Mesothelial cell of epicardium (in vitro differentiated cells): Measurements from ENCODE around the gene IQGAP2. TPM values are rescaled to one million over a fixed set of nuclear protein-coding genes. Genes with fewer than 3 reads are reported as not detected.
A peak's percentile ranks its signal among the peaks of the same experiment; 100 is the strongest.

ENCODE experiments used
- DNase-seq, 2 experiments: peaks; one replicate each; pipeline ENCODE4 v3.0.0; 2021; ENCODE audit warnings: low spot score in 2 of 2; ENCODE audit not compliant: unreplicated experiment in 2 of 2
- H3K27ac Mint-ChIP-seq: 2 replicates; pipeline ENCODE4 v1.8.0; 2021; ENCODE audit warnings: mixed read lengths
- H3K27me3 Mint-ChIP-seq: 2 replicates; pipeline ENCODE4 v1.8.0; 2021; ENCODE audit warnings: low read depth, mixed read lengths
- H3K36me3 Mint-ChIP-seq: 2 replicates; pipeline ENCODE4 v1.8.0; 2021; ENCODE audit warnings: mixed read lengths
- H3K4me1 Mint-ChIP-seq: 2 replicates; pipeline ENCODE4 v1.8.0; 2021; ENCODE audit warnings: mixed read lengths
- H3K4me3 Mint-ChIP-seq: 2 replicates; pipeline ENCODE4 v1.8.0; 2021; ENCODE audit warnings: mild to moderate bottlenecking, moderate library complexity, mixed read lengths
- H3K9me3 Mint-ChIP-seq: 2 replicates; pipeline ENCODE4 v1.8.0; 2021; ENCODE audit warnings: mixed read lengths
- CTCF ChIP-seq: fragments of 200-600 bp; sonication (generic); IDR thresholded peaks from one replicate; pipeline ENCODE4 v1.5.0; 2021; ENCODE audit warnings: antibody characterized with exemption; ENCODE audit not compliant: unreplicated experiment
- total RNA-seq: library from RNA; stranded (reverse); gene quantifications from 3 replicates; pipeline ENCODE4 v1.2.1, GENCODE V29; 2021

Gene IQGAP2
- total RNA-seq, 1 donor from 2014 or later: 13.9 TPM

- H3K9me3 Mint-ChIP-seq: peaks cover 3% of the 10 kb centered on the region
- H3K27me3 Mint-ChIP-seq: no peaks in the 10 kb centered on the region
- peaks cover 31% of the 10 kb centered on the region for H3K4me1 Mint-ChIP-seq
- H3K36me3 Mint-ChIP-seq: no peaks in the 10 kb centered on the region
- H3K27ac Mint-ChIP-seq: no peak overlapping the region
- DNase-seq: no peak
- TF ChIP-seq CTCF: no peak
- no peak overlapping the region for H3K4me3 Mint-ChIP-seq
Observed at GRCh38 chr5:76604838-76605237, 201.8 kb downstream of the IQGAP2 start.

- TF ChIP-seq CTCF: no peak
- H3K4me3 Mint-ChIP-seq: no peak overlapping the region
- DNase-seq: no peak
- H3K27me3 Mint-ChIP-seq: no peaks in the 10 kb centered on the region
- peaks cover 3% of the 10 kb centered on the region for H3K9me3 Mint-ChIP-seq
- H3K4me1 Mint-ChIP-seq: peaks cover 31% of the 10 kb centered on the region
- H3K36me3 Mint-ChIP-seq: peaks cover 3% of the 10 kb centered on the region
- peak overlapping the region; percentile 67 for H3K27ac Mint-ChIP-seq
Observed at GRCh38 chr5:76606701-76607100, 203.6 kb downstream of the IQGAP2 start.

GRCh38 chr5:76607353-76607871 is 204.3 kb downstream of the IQGAP2 start:
- DNase-seq: no peak

GRCh38 chr5:76608833-76609232 is 205.7 kb downstream of the IQGAP2 start:
- no peaks in the 10 kb centered on the region for H3K27me3 Mint-ChIP-seq
- DNase-seq: no peak
- no peak overlapping the region for H3K27ac Mint-ChIP-seq
- TF ChIP-seq CTCF: no peak
- no peak overlapping the region for H3K4me3 Mint-ChIP-seq
- peaks cover 3% of the 10 kb centered on the region for H3K9me3 Mint-ChIP-seq
- H3K4me1 Mint-ChIP-seq: peaks cover 31% of the 10 kb centered on the region
- peaks cover 3% of the 10 kb centered on the region for H3K36me3 Mint-ChIP-seq

More at GRCh38 chr5:76607353-76607871, 204.3 kb downstream of the IQGAP2 start:
- Mint-ChIP-seq H3K4me1 (peaks cover 31% of the 10 kb centered on the region), H3K27me3 (no peaks in the 10 kb centered on the region), H3K27ac (peak overlapping the region; percentile 67), H3K4me3 (no peak overlapping the region), H3K36me3 (peaks cover 3% of the 10 kb centered on the region), H3K9me3 (peaks cover 3% of the 10 kb centered on the region)
- no peak for TF ChIP-seq CTCF

- TF ChIP-seq CTCF: no peak
- no peaks in the 10 kb centered on the region for H3K9me3 Mint-ChIP-seq
Observed at GRCh38 chr5:76610196-76610595, 207.1 kb downstream of the IQGAP2 start.

GRCh38 chr5:76612942-76613341 is 209.9 kb downstream of the IQGAP2 start:
- DNase-seq: no peak
- Mint-ChIP-seq H3K4me1 (peaks cover 9% of the 10 kb centered on the region), H3K36me3 (peaks cover 3% of the 10 kb centered on the region), H3K27me3 (no peaks in the 10 kb centered on the region), H3K4me3 (no peak overlapping the region), H3K9me3 (no peaks in the 10 kb centered on the region), H3K27ac (no peak overlapping the region)
- no peak for TF ChIP-seq CTCF

More at GRCh38 chr5:76610196-76610595, 207.1 kb downstream of the IQGAP2 start:
- H3K36me3 Mint-ChIP-seq: peaks cover 3% of the 10 kb centered on the region
- H3K4me1 Mint-ChIP-seq: peaks cover 31% of the 10 kb centered on the region
- H3K27me3 Mint-ChIP-seq: no peaks in the 10 kb centered on the region
- no peak overlapping the region for H3K27ac Mint-ChIP-seq
- no peak for DNase-seq
- H3K4me3 Mint-ChIP-seq: no peak overlapping the region
